Activated gamma-delta T cell treated with Interleukin-2 at 50 U/mL for 16 hours (primary cell): ENCODE data around the gene PRR30.

Experiments used
- DNase-seq: peaks from one replicate; pipeline ENCODE4 v3.0.0-alpha.2; 2020

The PRR30 gene

GRCh38 chr2:27095745-27096651 is 43.2 kb downstream of the PRR30 start:
- no peak for DNase-seq

GRCh38 chr2:27095427-27095744 is 43.8 kb downstream of the PRR30 start:
- no peak for DNase-seq

GRCh38 chr2:27094353-27094984 is 44.7 kb downstream of the PRR30 start:
- DNase-seq: no peak

GRCh38 chr2:27093430-27094352 is 45.5 kb downstream of the PRR30 start:
- no peak for DNase-seq

GRCh38 chr2:27092696-27093429 is 46.3 kb downstream of the PRR30 start:
- no peak for DNase-seq

GRCh38 chr2:27091746-27092695 is 47.2 kb downstream of the PRR30 start:
- DNase-seq: no peak

- no peak for DNase-seq
These were observed 49.9 kb downstream of the PRR30 start for GRCh38 chr2:27089111-27089954.

- DNase-seq: no peak
These were observed 50.6 kb downstream of the PRR30 start for GRCh38 chr2:27088634-27089033.

- no peak for DNase-seq
These were observed 51.3 kb downstream of the PRR30 start for GRCh38 chr2:27087823-27088410.
